Gastroesophageal sphincter (tissue), 4 donors: ENCODE results near the gene GRID1. TPM values are rescaled to one million over a fixed set of nuclear protein-coding genes. Genes with fewer than 3 reads are reported as not detected.

Source experiments
- ATAC-seq: fragments of 150-250 bp; one replicate; pipeline ENCODE4 v1.9.1; 2016; ENCODE audit warnings: mild to moderate bottlenecking, moderate library complexity
- H3K27ac ChIP-seq, 4 donors: fragments of 200-600 bp; sonication (generic) in 3 of 4; 1 replicate in 3 of 4; 2 replicates in 1 of 4; pipeline ENCODE4 v1.5.1; 2016 to 2019
- H3K27me3 ChIP-seq: fragments of 200-600 bp; sonication (generic); one replicate; pipeline ENCODE4 v1.5.1; 2019
- H3K36me3 ChIP-seq, 2 donors: fragments of 200-600 bp; sonication (generic); one replicate each; pipeline ENCODE4 v1.5.1; 2019; ENCODE audit warnings: control low read depth in 1 of 2
- H3K4me1 ChIP-seq, 3 donors: fragments of 200-600 bp; sonication (generic); 1 replicate in 2 of 3; 2 replicates in 1 of 3; pipeline ENCODE4 v1.5.1; 2016 to 2019; ENCODE audit warnings: control low read depth in 2 of 3
- H3K4me3 ChIP-seq, 2 donors: fragments of 200-600 bp; sonication (generic); one replicate each; pipeline ENCODE4 v1.5.1; 2019; ENCODE audit warnings: mild to moderate bottlenecking in 1 of 2, moderate library complexity in 1 of 2
- H3K9me3 ChIP-seq, 3 donors: fragments of 200-600 bp; sonication (generic); one replicate each; pipeline ENCODE4 v1.5.1; 2017 to 2019; ENCODE audit warnings: control low read depth in 2 of 3
- EP300 ChIP-seq: sonication (generic); formaldehyde crosslinking; IDR thresholded peaks from one replicate; pipeline ENCODE4 v1.6.1; 2017; ENCODE audit warnings: antibody characterized with exemption, mild to moderate bottlenecking
- POLR2A ChIP-seq, 2 donors: fragments of 450-650 bp; IDR thresholded peaks; one replicate each; pipeline ENCODE4 v1.6.1; 2017; ENCODE audit warnings: antibody characterized with exemption in 2 of 2, mild to moderate bottlenecking in 2 of 2, moderate library complexity in 1 of 2
- POLR2AphosphoS5 ChIP-seq: sonication (generic); formaldehyde crosslinking; IDR thresholded peaks from one replicate; pipeline ENCODE4 v1.6.1; 2017; ENCODE audit warnings: antibody characterized with exemption
- WGBS, 2 donors: methylation state at CpG; one replicate each; pipeline ENCODE4 v1.1.5; 2018; ENCODE audit warnings: low coverage in 1 of 2; 5-methylcytosine and 5-hydroxymethylcytosine counted together
- total RNA-seq, 4 donors: library from RNA; depleted of rRNA; stranded (reverse); fragments of >200 nt; gene quantifications; one replicate each; pipeline ENCODE4 v1.1.0, GENCODE V29; 2016
- TF ChIP-seq, protein P1 (sequence below), 4 experiments: fragments of 200-600 bp in 2 of 4; fragments of 450-650 bp in 2 of 4; sonication (generic) in 1 of 4; IDR thresholded peaks; one replicate each; pipeline ENCODE4 v1.5.1; 2017 to 2019; ENCODE audit warnings: antibody characterized with exemption in 4 of 4, mild to moderate bottlenecking in 2 of 4, moderate library complexity in 2 of 4

Gene GRID1
- total RNA-seq, 4 donors from 2014 or later: 1.2 to 2.7 (median 1.7) TPM

DNA sequence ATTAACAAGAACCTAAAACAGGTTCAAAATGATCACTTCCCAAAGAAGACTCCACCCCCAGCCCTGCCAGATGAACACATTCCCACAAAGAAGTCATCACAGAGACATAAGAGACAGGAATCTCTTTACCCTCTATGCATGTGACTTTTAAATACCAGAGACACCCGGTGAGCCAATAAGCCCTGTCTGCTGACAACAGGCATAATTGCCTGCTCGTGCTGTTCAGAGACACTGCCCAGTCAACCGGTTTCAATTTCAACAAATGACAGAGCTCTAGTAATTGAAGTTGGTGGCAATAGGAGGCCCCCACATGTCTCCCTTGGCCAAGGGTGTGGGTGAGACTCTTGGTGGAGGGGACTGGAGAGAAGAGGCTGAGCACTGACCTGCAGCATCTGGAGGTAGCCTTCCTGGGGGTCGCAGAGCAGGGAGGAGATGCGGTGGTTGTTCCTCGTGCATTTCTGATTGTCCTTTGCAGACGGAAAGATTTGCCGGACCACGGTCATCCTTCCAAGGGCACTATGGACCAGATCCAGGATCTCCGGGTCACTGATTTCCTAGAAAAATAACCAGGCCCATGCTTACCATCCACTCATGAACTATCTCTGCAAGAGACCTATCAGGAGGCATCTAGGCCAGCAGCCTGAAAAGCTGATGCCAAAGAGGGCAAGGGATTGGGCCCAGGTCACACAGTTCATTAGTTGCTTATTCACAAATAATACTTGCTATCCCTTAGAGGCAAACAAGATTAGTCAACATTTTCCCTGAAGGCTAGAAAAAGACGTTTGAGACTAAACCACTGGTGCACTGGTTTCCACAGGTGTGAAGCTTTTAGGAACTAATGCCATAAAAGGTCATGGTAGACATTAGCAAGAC is 497.7 kb downstream of the GRID1 start:
- Histone ChIP-seq H3K4me3 (no peak overlapping the region), H3K36me3 (no peaks in the 10 kb centered on the region), H3K9me3 (no peaks in the 10 kb centered on the region), H3K27ac (no peak overlapping the region), H3K4me1 (no peaks in the 10 kb centered on the region), H3K27me3 (no peaks in the 10 kb centered on the region)
- WGBS, 2 donors: 72 to 85% methylated on average over 4 to 7 of the region's 11 CpGs
- TF ChIP-seq EP300 (no peak), POLR2A (IDR thresholded peaks at IDR 0.05) (no peak), POLR2AphosphoS5 (no peak)
- TF ChIP-seq, protein P1, sequence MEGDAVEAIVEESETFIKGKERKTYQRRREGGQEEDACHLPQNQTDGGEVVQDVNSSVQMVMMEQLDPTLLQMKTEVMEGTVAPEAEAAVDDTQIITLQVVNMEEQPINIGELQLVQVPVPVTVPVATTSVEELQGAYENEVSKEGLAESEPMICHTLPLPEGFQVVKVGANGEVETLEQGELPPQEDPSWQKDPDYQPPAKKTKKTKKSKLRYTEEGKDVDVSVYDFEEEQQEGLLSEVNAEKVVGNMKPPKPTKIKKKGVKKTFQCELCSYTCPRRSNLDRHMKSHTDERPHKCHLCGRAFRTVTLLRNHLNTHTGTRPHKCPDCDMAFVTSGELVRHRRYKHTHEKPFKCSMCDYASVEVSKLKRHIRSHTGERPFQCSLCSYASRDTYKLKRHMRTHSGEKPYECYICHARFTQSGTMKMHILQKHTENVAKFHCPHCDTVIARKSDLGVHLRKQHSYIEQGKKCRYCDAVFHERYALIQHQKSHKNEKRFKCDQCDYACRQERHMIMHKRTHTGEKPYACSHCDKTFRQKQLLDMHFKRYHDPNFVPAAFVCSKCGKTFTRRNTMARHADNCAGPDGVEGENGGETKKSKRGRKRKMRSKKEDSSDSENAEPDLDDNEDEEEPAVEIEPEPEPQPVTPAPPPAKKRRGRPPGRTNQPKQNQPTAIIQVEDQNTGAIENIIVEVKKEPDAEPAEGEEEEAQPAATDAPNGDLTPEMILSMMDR (IDR thresholded peaks at IDR 0.05): no peak
- no peak for ATAC-seq

DNA sequence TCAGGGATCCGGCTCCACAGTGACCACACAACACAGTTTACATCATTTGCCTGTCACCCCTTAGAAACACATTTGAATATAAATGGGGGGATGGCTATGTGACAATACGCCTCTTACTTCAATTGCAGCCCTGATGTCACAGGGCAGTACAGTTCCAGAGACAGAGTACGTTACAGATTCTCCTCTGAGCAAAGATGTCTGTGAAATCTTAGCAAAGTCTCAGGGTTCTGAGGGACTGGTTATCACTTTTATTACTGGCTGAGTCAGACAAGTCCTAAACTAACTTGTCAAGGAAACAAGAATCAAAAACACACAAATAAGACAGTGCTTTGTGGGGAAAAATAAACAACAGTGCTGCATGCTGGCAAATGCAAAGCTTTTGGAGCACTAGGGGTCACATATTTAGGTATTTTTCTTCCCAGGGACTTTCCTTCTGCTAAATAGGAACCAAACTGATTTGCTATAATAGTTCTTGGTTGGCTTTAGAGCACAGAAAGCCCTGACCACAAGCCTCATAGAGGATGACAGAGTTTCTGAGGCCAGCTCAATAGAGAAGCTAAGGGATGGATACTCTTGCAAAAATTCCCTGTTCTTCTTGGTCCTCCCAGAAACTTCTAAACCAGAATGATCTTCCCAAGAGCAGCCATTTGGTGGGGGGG is 501.6 kb downstream of the GRID1 start:
- H3K4me1 ChIP-seq: no peaks in the 10 kb centered on the region
- no peaks in the 10 kb centered on the region for H3K36me3 ChIP-seq
- no peak overlapping the region for H3K27ac ChIP-seq
- no peaks in the 10 kb centered on the region for H3K9me3 ChIP-seq
- no peak for ATAC-seq
- no peak overlapping the region for H3K4me3 ChIP-seq
- TF ChIP-seq POLR2A (IDR thresholded peaks at IDR 0.05): no peak
- TF ChIP-seq POLR2AphosphoS5: no peak
- TF ChIP-seq, protein P1 (IDR thresholded peaks at IDR 0.05): no peak
- TF ChIP-seq EP300: no peak
- H3K27me3 ChIP-seq: peaks cover 7% of the 10 kb centered on the region
- 53 to 74% methylated on average over 3 of the region's 3 CpGs for WGBS, 2 donors

DNA sequence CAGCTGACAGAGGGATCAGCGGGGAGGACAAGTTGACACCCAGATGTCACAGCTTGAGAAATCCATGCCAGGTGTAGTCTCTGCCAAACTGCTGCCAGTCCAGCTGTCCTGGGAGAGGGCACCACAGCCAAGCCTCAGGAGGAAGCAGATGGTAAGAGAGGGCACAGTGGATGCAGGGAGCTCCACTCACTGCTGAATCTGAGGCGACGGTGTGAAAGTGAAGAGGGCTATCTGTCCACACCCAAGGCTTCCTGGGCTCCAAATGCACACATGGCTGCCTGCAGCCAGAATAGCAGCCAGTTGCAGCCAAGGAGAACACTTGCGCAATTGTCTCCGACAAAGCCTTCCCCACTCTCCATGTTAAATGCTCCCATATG is 502.4 kb downstream of the GRID1 start:
- TF ChIP-seq, protein P1 (IDR thresholded peaks at IDR 0.05): no peak
- TF ChIP-seq POLR2AphosphoS5 (no peak), EP300 (no peak), POLR2A (IDR thresholded peaks at IDR 0.05) (no peak)
- WGBS, 2 donors: 33 to 65% methylated on average over 1 to 5 of the region's 5 CpGs
- no peaks in the 10 kb centered on the region for H3K9me3 ChIP-seq
- no peaks in the 10 kb centered on the region for H3K36me3 ChIP-seq
- H3K4me3 ChIP-seq: no peak overlapping the region
- H3K4me1 ChIP-seq: no peaks in the 10 kb centered on the region
- peaks cover 7% of the 10 kb centered on the region for H3K27me3 ChIP-seq
- no peak overlapping the region for H3K27ac ChIP-seq
- ATAC-seq: no peak

DNA sequence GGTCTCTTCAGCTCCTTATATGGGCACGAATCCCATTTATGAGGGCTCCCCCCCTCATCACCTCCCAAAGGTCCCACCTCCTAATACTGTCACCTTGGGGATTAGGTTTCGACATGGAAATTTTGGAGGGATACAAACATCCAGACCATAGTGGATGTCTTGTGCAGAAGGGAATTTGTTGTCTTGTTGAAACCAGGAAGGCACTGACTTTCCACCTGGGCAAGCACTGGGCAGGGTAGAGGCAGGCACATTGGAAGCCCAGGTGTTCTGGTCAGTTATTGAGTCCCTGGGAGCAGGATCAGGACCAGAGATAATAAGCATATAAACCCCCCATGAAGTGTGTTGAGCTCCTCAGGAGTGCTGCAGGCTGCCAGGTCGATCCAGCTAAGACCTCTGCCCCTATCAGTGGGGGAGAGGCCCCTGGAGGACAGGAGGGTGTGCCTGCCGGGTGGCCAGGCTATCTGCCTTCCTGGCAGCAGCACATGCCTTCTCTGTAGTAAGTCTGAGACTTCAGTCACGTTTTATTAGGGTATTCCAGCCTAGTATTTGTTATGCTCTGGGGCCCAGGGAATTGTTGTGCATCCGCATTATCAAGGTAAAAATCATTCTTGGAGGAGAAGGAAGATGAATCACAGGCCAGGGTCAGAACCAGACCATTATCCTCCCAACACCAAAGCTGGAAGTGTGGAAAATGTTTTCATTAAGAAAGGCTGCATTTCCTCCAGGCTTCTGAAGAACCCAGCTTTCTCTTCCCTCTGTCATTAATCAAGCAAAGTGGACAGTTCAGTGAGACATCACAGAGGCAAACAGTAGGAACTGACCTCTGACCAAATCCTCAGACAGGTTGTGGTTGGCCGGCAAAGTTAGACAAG is 503.1 kb downstream of the GRID1 start:
- Histone ChIP-seq H3K36me3 (no peaks in the 10 kb centered on the region), H3K4me3 (no peak overlapping the region), H3K9me3 (no peaks in the 10 kb centered on the region), H3K4me1 (no peaks in the 10 kb centered on the region), H3K27me3 (peaks cover 7% of the 10 kb centered on the region), H3K27ac (no peak overlapping the region)
- 24 to 60% methylated on average over 1 to 2 of the region's 7 CpGs for WGBS, 2 donors
- TF ChIP-seq POLR2A (IDR thresholded peaks at IDR 0.05) (no peak), EP300 (no peak), POLR2AphosphoS5 (no peak)
- TF ChIP-seq, protein P1 (IDR thresholded peaks at IDR 0.05): no peak
- ATAC-seq: no peak
